ELF-1 (cell line): ENCODE measurements around the gene HDAC4.

ENCODE experiments used
- DNase-seq: peaks from one replicate; pipeline ENCODE4 v3.0.0-alpha.2; 2016; ENCODE audit warnings: low read depth, low spot score

Gene HDAC4

DNA sequence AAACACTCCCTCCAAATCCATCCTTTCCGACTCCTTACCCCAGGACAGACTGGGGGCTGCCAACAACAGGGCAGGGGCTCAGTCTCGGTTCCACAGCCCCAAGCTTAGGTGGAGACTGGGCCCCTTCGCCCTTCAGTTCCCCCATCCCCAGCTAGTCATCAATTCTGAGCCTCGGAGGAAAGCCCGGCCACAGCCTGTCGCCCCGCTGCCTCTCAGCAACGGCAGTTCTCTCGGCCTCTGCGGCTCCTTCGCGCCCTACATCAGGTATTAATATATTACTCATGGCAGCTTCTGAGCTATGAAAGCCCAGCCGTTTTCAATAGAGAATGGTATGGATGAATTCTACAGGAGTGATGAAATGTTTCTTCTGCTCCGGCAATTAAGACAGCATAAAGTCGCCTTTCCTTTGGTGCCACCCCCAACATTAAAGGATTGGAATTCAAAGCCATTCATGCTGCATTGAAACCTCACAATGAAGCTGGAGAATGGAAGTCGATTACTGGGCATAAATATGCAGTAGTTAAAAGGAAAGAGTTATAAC, 2.8 kb downstream of the HDAC4 start:
- no peak for DNase-seq

DNA sequence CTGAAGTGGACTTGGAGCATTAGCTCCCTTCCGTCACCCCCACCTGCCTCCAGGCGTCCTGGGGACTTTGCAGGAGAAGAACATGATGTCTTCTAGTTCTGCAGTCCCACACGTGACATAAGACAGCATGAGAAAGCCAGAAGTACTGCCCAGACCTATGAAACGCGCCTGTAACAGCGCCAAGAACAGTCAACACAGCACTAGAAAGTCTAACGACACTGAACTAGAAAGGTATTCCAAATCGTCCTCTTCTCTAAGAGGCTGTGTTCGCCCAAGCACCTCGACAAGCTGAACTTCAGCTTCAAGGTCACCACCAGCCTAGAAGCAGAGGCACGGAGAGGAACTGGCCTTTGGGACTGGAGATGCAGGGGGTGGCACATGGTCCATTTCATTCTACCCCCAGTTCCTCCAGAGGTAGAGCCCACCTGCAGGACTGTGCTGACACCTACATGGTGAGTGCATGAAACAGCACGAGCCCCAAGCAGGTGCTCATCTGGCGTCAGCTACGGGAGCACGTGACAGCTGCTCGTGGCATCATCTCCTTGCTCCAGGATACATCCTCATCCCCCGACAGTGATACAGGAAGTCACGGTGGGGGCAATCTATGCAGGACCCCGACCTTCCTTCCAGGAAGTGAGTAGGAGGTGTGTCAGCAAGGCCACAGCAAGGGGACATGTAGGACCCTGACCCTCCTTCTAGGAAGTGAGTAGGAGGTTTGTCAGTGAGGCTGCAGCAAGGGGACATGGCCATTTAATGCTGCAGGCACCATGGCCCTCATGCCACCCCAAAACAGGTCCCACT, 3.7 kb downstream of the HDAC4 start:
- DNase-seq, result peak; percentile 24

DNA sequence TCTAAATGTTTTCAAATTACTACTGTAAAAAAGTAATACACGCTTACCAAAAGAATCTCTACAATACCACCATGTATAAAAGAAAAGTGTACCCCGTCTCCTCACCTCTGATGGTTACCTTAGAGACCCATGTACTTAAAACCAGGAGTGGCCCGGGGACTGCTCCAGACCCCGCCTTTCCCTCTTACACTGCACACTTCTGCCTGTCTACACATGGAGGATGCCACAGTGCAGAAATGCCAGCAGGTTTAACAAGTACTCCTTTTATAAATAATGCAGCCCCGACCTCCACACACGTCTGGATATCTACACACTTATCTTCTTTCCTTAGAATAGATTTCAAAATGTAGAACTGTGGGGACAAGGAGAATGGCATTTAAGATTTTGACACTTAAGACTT, 5.3 kb downstream of the HDAC4 start:
- no peak for DNase-seq

DNA sequence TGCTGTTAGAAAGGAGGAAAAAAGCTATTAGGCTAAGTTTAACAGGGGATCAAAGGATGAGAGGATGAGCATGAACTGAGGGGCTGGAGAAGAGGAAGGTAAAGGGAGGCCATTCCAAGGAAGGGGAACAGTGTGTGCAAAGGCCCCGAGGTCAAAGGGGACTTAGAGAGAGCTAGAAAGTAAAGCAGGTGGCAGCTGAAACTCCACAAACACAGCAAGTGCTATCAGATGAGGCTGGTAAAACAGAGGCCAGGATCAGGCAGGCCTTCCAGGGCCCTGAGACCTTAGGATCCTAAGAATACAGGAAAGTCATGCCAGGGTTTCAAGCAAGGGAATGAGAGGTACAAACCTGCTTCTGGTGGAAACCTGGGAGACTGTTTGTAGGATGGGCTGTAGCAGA, 5.8 kb downstream of the HDAC4 start:
- no peak for DNase-seq

DNA sequence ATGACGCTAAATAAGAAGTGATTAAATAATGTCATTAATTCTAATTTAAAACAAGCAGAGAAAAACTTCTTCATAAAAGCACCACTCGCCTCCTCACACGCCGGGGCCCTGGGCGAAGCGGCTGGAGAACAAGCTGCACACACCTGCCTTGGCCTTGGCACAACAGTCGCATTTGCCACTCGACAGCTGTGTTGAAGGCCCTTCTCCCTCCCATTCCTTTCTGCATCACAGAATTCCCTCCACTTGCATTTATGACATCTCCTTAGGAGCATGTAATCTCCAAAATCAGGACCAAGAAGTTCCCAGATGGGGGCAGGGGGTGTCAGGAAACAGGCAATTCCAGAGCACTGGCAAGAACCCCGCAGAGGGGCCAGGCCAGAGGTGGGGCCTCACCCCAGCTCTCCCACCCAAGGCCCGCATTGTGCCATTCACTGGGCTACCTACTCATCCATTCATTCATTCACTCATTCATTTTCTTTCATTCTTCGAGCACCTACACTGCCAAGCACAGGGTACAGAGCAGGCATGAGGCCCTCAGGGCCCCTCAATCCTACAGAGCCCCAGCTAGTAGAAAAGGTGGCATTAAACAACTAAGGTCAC, 6.4 kb downstream of the HDAC4 start:
- no peak for DNase-seq

DNA sequence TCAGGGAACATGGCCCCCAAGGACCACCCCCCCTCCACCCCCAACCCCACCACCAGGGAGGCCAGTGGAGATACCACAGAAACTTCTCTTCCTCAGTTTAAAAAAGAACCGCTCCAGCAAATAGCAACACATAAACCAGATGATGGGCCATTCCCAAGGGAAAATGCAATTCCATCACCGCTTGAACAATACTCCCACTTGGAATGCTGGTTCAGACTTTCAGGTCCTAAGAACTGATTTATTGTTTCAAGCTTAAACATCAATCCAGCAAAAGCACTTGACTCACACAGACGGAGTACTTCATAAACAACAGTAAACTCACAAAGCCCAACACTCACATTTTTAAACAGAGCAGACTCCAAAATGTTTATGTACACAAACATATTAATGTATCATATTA, 6.9 kb downstream of the HDAC4 start:
- no peak for DNase-seq

DNA sequence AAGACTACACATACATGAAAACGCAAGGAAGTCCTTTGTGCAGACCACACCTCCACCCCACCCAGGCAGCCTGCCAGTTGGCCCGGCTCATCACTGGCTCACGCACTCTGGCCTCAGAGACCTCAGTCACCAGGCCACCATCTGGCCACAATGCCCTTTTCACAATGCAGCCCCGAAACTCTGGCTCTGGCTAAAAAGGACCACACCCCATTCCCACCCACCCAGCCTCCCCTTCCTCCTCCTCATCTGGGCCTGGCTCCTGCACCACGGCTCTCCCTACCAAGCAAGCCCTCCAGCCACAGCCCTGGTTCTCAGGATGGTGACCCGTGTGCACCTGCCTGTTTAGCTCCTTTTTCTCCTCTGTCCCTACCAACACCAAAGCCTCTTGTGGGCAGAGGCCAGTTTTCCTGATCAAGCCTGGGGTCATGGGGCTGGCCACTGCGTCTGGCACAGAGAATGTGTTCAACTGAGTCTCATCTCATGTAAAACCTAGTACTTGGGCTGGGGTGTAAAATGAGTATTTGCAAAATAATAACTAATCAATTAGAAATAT, 7.4 kb downstream of the HDAC4 start:
- no peak for DNase-seq

DNA sequence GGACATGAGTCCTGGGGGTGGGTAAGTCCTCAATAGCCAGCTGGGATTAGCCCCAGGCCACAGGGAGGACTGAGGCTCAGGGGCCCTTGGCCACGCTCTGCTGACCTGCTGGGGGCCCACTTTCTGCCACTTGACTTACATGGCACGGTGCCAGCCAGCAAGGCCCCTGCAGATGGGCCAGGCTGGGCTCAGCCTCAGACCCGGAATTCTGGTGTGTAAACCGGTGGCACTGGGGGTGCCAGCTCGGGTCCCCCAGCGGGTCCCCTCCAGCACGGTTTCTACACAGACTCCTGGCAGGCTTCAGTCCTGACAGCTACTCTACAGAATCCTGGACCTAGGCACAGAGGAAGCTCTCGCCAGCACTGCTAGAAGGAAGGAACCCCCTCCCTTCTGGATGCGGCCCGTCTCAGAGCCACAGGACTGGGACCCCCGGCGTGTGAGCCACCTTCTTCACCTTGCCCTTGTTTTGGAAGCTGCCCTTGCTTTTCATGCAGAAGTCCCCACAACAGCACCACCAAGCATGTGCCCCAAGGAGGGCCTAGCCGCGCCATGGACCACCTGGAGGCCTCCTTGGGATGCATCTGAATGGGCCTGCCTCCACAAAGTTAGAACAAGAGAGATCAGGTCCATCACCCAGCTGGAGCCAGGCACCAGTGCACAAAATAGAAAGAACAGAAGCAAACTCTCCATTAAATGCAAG, 8.0 kb downstream of the HDAC4 start:
- no peak for DNase-seq

DNA sequence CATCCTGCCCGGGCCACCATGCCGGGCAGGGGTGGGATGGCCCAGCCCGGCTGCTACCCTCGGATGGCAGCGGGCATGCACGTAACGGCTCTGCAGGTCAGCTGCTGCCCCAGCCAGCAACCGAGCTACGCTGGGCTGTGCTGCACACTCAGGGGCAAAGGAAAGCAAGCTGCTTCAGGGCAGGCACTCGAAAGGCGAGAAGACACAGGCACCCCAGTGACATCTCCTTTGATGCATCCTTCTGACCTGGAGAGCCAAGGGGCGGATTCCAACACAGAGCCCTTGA, 8.8 kb downstream of the HDAC4 start:
- no peak for DNase-seq

DNA sequence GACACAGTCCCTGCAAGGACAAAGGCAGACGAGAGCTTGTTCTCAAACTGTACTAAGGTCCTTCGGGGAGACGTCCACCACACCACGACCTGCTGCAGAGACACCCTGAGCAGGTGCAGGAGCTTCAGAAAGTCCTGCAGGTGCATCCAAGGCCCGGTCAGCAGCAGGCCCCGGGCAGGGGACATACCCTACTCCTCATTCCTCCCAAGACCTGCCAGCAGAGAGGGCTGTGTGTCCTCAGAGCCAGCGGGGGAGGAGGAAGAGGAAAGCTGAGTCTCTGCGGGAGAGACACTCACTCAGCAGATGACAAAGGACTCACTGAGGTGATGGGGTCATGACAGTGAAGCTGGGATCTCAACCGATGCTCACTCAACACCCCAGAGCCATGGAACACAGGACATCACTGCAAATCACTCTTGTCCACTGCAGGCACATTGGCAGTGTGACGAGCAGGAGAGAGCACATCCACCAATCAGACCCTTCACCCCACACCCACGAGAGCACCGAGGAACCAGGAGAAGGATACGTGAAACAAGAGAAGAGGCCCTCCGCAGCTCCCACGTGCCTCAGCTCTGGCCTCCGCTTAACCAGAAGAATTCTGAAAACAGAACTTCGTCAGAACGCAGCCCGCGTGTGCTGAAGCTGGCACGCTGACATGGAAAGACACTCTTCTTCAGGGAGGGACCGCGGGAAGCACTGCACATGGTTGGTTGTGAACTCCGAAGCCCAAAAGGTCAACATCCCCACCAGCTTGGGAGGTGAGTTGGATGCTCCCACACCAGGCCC, 9.3 kb downstream of the HDAC4 start:
- DNase-seq, result no peak

DNA sequence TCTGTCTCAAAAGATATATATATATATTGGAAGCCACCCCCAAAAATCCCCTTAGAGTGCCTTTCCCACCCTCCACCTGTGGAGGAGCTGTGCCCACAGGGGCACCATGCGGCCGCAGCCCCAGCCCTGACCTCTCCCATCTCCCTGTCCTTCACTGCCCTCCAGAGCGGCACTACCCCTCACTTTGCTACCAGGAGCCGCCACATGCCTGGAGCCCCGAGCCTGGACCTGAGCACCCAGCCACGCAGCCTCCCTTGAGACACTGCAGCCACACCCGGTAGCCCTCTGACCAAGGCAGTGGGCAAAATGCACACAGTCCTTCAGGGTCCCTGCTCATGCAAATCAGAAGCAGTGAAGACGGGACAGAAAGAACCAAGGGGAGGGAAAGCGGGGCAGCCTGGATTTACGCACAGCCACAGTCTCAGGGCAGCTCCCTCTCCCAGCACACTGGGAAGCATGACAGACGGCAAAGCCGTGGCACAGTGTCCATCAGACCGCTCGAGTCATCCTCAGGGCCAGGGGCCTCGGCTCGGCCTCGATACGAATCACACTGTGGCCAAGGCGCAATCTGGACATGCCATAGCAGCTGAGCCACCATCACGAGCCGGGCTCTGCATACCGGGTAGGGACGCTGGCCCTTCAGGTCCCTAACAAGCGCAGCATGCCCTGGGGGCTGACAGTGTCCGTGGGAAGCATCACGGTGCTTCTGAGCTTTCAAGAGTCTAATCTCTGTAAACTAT, 10.1 kb downstream of the HDAC4 start:
- DNase-seq, result no peak

DNA sequence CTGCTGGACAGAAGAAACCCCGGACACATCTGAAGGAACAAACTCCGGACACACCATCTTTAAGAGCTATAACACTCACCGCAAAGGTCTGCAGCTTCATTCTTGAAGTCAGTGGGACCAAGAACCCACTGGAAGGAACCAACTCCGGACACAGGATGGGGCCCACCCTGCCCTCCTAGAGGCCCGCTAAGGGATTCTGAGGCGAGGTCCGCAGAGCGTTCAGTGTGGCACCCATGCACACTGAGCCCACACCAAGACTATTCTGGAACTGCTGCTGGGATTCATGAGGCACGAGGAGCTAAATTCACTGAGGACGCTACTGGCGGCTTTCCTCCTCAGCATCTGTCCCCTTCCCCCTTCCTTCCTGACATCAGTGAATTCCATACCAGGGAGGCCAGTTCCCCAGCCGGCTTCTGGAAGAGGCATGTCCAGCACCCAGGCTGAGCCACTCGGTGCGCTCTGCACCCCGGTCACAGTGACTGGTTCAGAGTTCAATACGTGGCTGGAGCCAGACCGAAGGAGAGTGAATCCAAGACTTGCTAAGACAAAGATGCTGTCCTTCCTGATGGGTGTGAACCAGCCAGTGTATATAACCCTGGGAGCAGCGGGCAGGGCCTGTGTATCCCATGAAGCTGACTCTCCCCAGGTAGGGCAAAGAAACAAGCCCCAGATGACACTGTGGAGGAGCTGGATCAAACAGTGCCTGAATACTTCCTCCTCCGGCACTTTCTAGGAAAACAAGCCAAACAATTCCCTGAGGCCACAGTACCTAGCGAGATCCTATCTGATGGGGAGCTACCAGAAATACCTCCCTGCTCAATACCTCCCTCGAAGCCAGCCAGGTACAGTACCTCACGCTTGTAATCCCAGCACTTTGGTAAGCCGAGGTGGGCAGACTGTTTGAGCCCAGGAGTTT, 11.1 kb downstream of the HDAC4 start:
- no peak for DNase-seq

DNA sequence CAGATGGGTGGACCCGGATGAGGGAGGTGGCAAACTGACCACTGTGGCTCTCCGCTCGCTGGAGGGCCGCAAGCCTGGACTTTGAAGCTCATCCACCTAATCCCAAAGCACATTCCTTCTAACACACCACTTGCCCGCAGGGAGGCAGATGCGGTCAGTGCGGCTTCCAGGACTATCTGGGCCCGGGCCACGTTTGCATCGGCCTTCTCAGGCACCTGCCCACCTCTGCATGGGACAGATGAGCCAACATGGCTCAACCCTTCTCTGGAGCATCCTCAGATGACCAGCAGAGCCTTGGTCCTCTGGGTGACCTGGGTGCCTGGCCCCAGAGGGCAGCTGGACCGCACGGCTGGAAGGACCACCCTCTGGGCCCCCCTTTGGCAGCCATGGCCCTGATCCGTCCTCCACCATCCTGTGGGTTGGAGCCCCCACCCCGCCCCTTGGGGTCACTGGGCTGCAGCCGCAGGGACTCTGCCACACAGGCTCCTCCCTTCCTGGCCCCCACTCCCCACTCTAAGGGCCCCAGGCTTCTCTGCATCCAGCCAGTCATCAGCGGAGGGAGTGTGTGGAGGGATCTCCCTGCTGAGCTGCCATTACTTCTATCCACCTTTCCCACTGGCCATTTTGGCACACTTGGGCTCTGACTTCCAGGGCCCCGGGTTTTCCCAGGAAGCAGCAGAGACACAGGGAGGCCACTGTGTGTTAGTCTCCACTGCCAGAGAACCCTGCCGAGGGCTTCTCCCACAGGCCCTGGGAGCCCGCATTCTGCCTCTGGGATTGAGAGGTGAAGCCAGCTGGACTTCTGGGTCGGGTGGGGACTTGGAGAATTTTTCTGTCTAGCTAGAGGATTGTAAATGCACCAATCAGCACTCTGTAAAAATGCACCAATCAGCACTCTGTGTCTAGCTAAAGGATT, 12.3 kb downstream of the HDAC4 start:
- DNase-seq, result no peak

DNA sequence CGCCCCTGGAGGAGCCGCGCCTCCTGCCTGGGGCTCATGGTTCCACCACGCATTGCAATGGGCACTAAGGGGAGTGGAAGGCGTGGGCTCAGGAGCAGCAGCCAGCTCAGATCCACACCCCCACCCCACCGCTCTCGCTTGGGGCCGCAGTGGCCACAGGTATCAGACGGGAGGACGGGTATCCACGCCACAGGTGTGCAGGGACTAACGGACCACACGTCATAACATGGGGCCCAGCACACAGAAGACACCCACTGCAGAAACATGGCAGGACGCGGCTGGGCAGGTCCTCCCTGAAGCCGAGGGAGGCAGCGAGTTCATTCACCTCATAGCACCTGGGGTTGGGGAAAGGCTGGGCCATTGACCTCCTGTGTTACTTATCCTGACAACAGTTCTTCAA, 13.0 kb downstream of the HDAC4 start:
- no peak for DNase-seq

DNA sequence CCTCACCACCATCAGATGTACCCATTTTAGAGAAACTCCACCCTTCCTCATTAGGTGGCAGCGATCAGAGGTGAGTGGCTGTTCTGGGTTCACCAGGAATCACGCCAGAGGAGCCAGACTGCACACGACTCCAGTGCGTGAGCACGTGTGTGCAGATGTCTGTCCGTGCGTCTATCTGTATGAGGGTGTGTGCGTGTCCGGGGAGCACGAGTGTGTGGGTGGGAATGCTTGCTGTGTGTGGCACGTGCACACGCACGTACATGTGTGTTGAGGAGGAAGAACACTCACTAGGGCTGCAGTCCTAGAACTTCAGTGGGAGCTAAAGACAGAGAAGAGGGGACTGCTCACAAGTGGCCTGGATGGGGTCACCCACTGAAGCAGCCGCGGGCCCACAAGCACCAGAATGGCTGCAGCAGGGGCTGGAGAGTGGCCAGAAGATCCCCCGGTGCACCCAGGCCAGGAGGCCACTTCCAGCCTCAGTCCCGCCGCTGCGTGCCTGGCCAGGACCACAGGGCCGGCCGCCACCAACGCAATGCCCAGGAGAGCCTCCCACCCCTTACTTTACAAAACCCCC, 13.9 kb downstream of the HDAC4 start:
- no peak for DNase-seq

DNA sequence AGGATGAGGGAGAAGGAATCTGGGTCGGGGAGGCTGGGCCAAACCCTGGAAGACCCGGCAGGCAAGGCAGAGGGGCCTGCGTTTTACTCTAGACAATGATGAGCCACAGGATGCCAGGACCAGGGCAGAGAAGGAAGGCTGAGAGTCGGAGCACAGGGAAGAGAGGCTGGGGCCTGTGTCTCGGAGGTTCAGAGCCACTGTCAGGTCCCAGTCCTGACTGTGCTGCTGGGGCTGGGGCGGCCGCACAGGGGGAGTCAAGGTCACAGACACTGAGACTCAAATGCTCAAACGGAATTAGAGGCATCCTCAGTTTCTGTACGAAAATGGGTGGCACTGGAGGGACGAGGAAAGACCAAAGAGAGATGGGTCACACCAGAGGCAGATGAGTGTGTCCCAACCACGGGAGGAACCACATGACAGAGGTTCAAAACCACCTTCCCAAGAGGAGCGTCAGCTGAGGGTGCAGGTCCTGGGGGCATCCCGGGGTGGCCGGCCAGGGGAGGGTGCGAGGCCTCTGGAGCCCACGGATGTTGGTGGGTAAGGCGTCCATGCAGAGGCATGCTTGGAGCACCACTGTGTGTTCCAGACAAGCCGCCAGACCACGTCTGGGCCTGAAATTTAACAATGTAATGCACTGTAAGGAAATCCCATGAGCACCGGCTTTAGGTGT, 14.7 kb downstream of the HDAC4 start:
- no peak for DNase-seq

DNA sequence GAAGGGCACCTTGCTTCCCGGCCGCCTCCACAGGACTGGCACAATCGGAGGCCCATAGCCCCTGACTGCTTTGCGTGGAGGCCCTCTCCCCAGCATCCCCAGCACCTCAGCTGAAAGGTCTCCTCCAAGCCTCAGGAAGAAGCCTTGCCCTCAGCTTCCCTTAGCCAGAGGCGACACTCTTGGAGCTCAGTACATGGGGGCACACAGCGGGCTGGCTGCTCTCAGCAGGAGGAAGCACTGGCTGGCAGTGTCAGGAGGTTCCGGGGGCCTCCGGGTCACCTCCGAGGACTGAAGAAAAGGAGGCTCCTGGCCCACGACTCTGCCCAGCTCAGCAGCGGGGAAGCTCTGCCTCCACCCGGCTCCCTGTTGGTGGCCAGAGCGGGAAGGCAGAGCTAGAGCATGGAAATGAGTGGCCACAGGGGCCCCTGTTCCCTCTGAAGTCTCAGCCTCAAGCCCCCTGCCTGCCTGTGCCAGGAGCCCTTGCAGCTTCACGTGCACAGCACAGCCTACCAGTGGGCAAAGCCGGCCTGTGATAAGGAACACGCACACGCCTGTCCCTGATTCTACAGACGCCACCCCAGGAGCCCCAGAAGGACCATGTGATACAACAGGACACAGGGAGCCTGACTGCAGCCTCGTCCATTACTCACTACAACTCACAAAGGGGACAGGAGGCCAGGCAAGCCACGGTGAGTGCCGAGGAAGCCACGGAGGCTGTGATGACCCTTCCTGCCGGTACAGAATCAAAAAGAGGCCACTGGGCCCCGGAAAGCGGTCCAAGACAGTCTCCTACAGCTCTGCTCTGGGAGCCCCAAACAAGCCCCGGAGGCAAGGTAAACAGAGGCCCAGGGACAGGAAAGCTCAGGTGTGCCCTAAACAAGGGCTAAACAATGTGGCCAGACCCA, 15.5 kb downstream of the HDAC4 start:
- no peak for DNase-seq
